Hepatocyte (in vitro differentiated cells): ENCODE data around the gene MDC1.

Experiments
- CTCF ChIP-seq: fragments of 200-600 bp; sonication (generic); IDR thresholded peaks from 2 replicates; pipeline ENCODE4 v1.5.1; 2016; ENCODE audit warnings: antibody characterized with exemption, mild to moderate bottlenecking; ENCODE audit not compliant: poor library complexity
- EZH2phosphoT487 ChIP-seq: fragments of 200-600 bp; sonication (generic); IDR thresholded peaks from one replicate; pipeline ENCODE4 v1.6.1; 2018; ENCODE audit warnings: antibody characterized with exemption, mild to moderate bottlenecking, low read depth, moderate library complexity; ENCODE audit not compliant: unreplicated experiment, severe bottlenecking

GRCh38 chr6:30735668-30736314 is 18.7 kb upstream of the MDC1 start:
- no peak for TF ChIP-seq EZH2phosphoT487
- no peak for TF ChIP-seq CTCF
